ENCODE results near the gene RNF25. TPM values are rescaled to one million over a fixed set of nuclear protein-coding genes. Genes with fewer than 3 reads are reported as not detected.

The RNF25 gene
- total RNA-seq, 1 donor: 41.6 TPM

DNA sequence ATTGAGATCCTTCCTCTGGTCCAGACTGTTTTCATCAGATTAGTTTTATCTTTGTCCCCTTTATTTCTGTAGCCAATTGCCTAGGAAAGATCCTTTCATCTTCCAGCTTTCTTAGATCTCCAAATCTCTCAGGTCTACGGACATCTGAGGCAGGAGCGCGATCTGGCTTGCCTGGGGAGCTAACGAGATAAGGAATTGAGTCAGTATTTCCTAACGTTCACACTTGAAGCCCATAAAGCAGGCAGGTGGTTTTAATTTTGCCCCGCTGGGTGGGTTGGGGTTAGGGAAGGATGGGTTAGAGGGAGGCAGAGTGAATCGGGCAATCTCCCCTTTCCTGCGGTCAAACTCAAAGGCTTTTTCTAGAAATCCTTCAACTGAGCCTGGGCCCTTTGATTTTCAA lies 38.1 kb upstream of the RNF25 start:
- H3K4me3 ChIP-seq (ENCODE audit: insufficient read depth, low read length): peak overlapping the region; percentile 87
- H3K9me3 ChIP-seq (ENCODE audit: low read depth, low read length): no peaks in the 10 kb centered on the region
- no peak for DNase-seq (ENCODE audit: insufficient read length, low spot score, missing footprints)
- TF ChIP-seq, protein P1, sequence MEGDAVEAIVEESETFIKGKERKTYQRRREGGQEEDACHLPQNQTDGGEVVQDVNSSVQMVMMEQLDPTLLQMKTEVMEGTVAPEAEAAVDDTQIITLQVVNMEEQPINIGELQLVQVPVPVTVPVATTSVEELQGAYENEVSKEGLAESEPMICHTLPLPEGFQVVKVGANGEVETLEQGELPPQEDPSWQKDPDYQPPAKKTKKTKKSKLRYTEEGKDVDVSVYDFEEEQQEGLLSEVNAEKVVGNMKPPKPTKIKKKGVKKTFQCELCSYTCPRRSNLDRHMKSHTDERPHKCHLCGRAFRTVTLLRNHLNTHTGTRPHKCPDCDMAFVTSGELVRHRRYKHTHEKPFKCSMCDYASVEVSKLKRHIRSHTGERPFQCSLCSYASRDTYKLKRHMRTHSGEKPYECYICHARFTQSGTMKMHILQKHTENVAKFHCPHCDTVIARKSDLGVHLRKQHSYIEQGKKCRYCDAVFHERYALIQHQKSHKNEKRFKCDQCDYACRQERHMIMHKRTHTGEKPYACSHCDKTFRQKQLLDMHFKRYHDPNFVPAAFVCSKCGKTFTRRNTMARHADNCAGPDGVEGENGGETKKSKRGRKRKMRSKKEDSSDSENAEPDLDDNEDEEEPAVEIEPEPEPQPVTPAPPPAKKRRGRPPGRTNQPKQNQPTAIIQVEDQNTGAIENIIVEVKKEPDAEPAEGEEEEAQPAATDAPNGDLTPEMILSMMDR (IDR thresholded peaks at IDR 0.05; ENCODE audit: extremely low read depth, low read depth, low read length): no peak
- H3K27ac ChIP-seq (ENCODE audit: low read depth, low read length): no peak overlapping the region
- no peaks in the 10 kb centered on the region for H3K36me3 ChIP-seq (ENCODE audit: insufficient read depth, low read length)
- peak overlapping the region; percentile 98 for H3K4me2 ChIP-seq (ENCODE audit: insufficient read depth, low read length)
- peaks cover 4% of the 10 kb centered on the region for H4K20me1 ChIP-seq (ENCODE audit: insufficient read depth, low read length)
- peaks cover 9% of the 10 kb centered on the region for H3K4me1 ChIP-seq (ENCODE audit: insufficient read depth, low read length)
- H3K79me2 ChIP-seq (ENCODE audit: insufficient read depth, low read length): peaks cover 32% of the 10 kb centered on the region
- H2AFZ ChIP-seq (ENCODE audit: low read length): peak overlapping the region; percentile 96
- no peaks in the 10 kb centered on the region for H3K27me3 ChIP-seq (ENCODE audit: insufficient read depth, low read length)

DNA sequence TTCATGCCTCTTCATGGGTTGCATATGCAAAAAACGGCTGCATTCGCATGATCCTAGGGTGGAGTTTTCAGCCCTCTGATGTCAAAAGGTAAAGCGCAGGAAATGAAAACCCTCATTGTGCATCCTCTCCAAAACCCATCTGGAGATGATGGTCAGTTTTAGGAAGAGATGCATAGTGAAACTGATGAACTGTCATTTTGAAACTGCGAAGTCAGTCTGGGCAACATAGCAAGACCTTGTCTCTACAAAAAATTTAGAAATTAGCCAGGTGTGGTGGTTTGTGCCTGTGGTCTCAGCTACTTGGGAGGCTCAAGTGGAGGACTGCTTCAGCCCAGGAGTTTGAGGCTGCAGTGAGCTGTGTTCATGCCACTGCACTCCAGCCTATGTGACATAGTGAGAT lies 36.3 kb upstream of the RNF25 start:
- Histone ChIP-seq H3K9me3 (ENCODE audit: low read depth, low read length) (no peaks in the 10 kb centered on the region), H3K4me2 (ENCODE audit: insufficient read depth, low read length) (no peak overlapping the region), H3K4me1 (ENCODE audit: insufficient read depth, low read length) (peaks cover 9% of the 10 kb centered on the region), H3K36me3 (ENCODE audit: insufficient read depth, low read length) (no peaks in the 10 kb centered on the region), H3K27ac (ENCODE audit: low read depth, low read length) (no peak overlapping the region), H3K27me3 (ENCODE audit: insufficient read depth, low read length) (no peaks in the 10 kb centered on the region), H2AFZ (ENCODE audit: low read length) (no peak overlapping the region), H4K20me1 (ENCODE audit: insufficient read depth, low read length) (peaks cover 4% of the 10 kb centered on the region), H3K4me3 (ENCODE audit: insufficient read depth, low read length) (no peak overlapping the region), H3K79me2 (ENCODE audit: insufficient read depth, low read length) (peaks cover 17% of the 10 kb centered on the region)
- TF ChIP-seq, protein P1 (IDR thresholded peaks at IDR 0.05; ENCODE audit: extremely low read depth, low read depth, low read length): no peak
- DNase-seq (ENCODE audit: insufficient read length, low spot score, missing footprints): no peak

DNA sequence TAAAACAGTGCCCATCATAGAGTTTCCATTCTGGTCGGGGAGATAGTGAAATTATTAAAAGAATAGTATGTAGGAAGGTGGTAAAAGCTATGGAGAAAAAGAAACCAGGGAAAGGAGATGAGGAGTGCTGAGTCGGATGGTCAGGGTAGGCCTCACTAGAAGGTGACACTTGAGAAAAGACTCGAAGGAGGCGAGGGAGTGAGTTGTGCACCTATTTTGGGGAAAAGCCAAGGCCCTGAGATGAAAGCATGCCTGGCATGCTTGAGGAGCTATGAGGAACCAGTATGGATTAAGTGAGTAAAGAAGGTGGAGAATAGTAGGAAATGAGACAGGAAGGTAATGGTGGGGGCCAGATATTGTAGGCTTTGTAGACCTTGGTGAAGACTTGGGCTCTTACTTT lies 31.5 kb upstream of the RNF25 start:
- Histone ChIP-seq H3K4me3 (ENCODE audit: insufficient read depth, low read length) (no peak overlapping the region), H3K27me3 (ENCODE audit: insufficient read depth, low read length) (no peaks in the 10 kb centered on the region), H2AFZ (ENCODE audit: low read length) (no peak overlapping the region), H3K4me1 (ENCODE audit: insufficient read depth, low read length) (peaks cover 2% of the 10 kb centered on the region), H3K27ac (ENCODE audit: low read depth, low read length) (no peak overlapping the region), H3K79me2 (ENCODE audit: insufficient read depth, low read length) (no peaks in the 10 kb centered on the region), H3K36me3 (ENCODE audit: insufficient read depth, low read length) (peaks cover 13% of the 10 kb centered on the region), H3K9me3 (ENCODE audit: low read depth, low read length) (no peaks in the 10 kb centered on the region), H3K4me2 (ENCODE audit: insufficient read depth, low read length) (no peak overlapping the region), H4K20me1 (ENCODE audit: insufficient read depth, low read length) (no peaks in the 10 kb centered on the region)
- TF ChIP-seq, protein P1 (IDR thresholded peaks at IDR 0.05; ENCODE audit: extremely low read depth, low read depth, low read length): no peak
- DNase-seq (ENCODE audit: insufficient read length, low spot score, missing footprints): no peak

DNA sequence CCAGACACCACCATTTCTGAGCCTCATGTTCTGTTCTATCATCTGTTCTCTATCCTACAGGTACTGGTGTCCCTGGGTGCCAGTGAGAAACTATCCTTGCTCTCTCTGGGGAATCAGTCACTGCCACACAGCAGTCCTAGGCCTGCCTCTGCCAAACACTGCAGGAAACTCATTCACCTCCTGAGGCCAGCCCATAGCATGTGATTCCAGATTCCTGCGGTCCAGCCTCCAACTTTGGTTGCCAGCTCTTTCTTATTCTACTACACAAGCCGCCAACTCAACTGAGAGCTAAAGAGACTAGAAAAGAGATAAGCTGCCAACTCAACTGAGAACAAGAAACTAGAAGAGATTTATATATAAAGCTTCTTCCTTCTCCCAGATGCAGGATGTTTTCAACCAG lies 30.0 kb upstream of the RNF25 start:
- DNase-seq (ENCODE audit: insufficient read length, low spot score, missing footprints): no peak
- TF ChIP-seq, protein P1 (IDR thresholded peaks at IDR 0.05; ENCODE audit: extremely low read depth, low read depth, low read length): no peak
- Histone ChIP-seq H3K27me3 (ENCODE audit: insufficient read depth, low read length) (no peaks in the 10 kb centered on the region), H3K9me3 (ENCODE audit: low read depth, low read length) (no peaks in the 10 kb centered on the region), H3K4me3 (ENCODE audit: insufficient read depth, low read length) (no peak overlapping the region), H2AFZ (ENCODE audit: low read length) (no peak overlapping the region), H3K36me3 (ENCODE audit: insufficient read depth, low read length) (peaks cover 27% of the 10 kb centered on the region), H3K4me1 (ENCODE audit: insufficient read depth, low read length) (peaks cover 2% of the 10 kb centered on the region), H3K27ac (ENCODE audit: low read depth, low read length) (no peak overlapping the region), H3K79me2 (ENCODE audit: insufficient read depth, low read length) (no peaks in the 10 kb centered on the region), H3K4me2 (ENCODE audit: insufficient read depth, low read length) (no peak overlapping the region), H4K20me1 (ENCODE audit: insufficient read depth, low read length) (no peaks in the 10 kb centered on the region)
